H1 (cell line): ENCODE measurements around the gene GEN1. TPM values are rescaled to one million over a fixed set of nuclear protein-coding genes. Genes with fewer than 3 reads are reported as not detected.

Experiments used
- CTCF ChIA-PET: fragments of 300-600 bp; sonication (Branson Sonifier 250); formaldehyde crosslinking; loops from one replicate; lab custom pipeline; 2021; ENCODE audit not compliant: partially characterized antibody; lab: Charles Lee
- POLR2A ChIA-PET: fragments of 300-600 bp; sonication (Branson Sonifier 250); formaldehyde crosslinking; loops from one replicate; lab custom pipeline; 2021; ENCODE audit warnings: inconsistent platforms; ENCODE audit not compliant: partially characterized antibody; lab: Charles Lee
- DNase-seq, 2 experiments: peaks; one replicate each; pipeline versions ENCODE4 v3.0.0 to v3.0.0-alpha.2; 2010 to 2022; ENCODE audit warnings: low spot score in 2 of 2, low read depth in 1 of 2, mixed read lengths in 1 of 2
- FAIRE-seq: peaks from 2 replicates; lab custom pipeline; 2011; peaks lifted over from hg19 to GRCh38; lab: Jason Lieb, UNC
- H2AFZ ChIP-seq: 2 replicates; pipeline ENCODE4 v1.8.1; 2012; ENCODE audit warnings: low read length, inconsistent platforms
- H2AK5ac ChIP-seq: 2 replicates; pipeline ENCODE4 v1.6.1; 2013; ENCODE audit warnings: low read depth, low read length
- H2BK120ac ChIP-seq: replicated peaks from 2 replicates; pipeline ENCODE3; 2013; ENCODE audit warnings: low read depth, low read length, inconsistent platforms
- H2BK12ac ChIP-seq: 2 replicates; pipeline ENCODE4 v1.6.1; 2013; ENCODE audit warnings: low read depth, low read length
- H2BK15ac ChIP-seq: 2 replicates; pipeline ENCODE4 v1.6.1; 2013; ENCODE audit warnings: low read length
- H2BK20ac ChIP-seq: 2 replicates; pipeline ENCODE4 v1.6.1; 2013; ENCODE audit warnings: low read length
- H2BK5ac ChIP-seq: 2 replicates; pipeline ENCODE4 v1.6.1; 2013; ENCODE audit warnings: low read depth, low read length
- H3K14ac ChIP-seq: 2 replicates; pipeline ENCODE4 v1.6.1; 2013; ENCODE audit warnings: inconsistent platforms; ENCODE audit not compliant: insufficient read length
- H3K18ac ChIP-seq: 2 replicates; pipeline ENCODE4 v1.6.1; 2013; ENCODE audit warnings: low read length; ENCODE audit errors: extremely low read depth
- H3K23ac ChIP-seq: 2 replicates; pipeline ENCODE4 v1.6.1; 2013; ENCODE audit warnings: inconsistent platforms; ENCODE audit not compliant: insufficient read length
- H3K23me2 ChIP-seq: 2 replicates; pipeline ENCODE4 v1.6.1; 2013; ENCODE audit warnings: low read depth, low read length
- H3K27ac ChIP-seq: 2 replicates; pipeline ENCODE4 v1.6.1; 2011; ENCODE audit warnings: low read depth, low read length, inconsistent platforms
- H3K27me3 ChIP-seq, 4 experiments: replicated peaks in 1 of 4; 1 replicate in 1 of 4; 2 replicates in 3 of 4; pipeline versions ENCODE4 v1.6.1 to v1.8.1; 2011 to 2013; ENCODE audit warnings: low read length in 3 of 4, mild to moderate bottlenecking in 3 of 4, inconsistent platforms in 2 of 4, mixed read lengths in 2 of 4, moderate library complexity in 1 of 4; ENCODE audit not compliant: control insufficient read depth in 3 of 4, insufficient read depth in 3 of 4; ENCODE audit errors: extremely low read depth in 1 of 4
- H3K36me3 ChIP-seq, 4 experiments: 2 replicates each; pipeline versions ENCODE4 v1.6.1 to v1.8.1; 2011 to 2013; ENCODE audit warnings: mild to moderate bottlenecking in 4 of 4, low read length in 3 of 4, moderate library complexity in 2 of 4, control low read depth in 1 of 4, inconsistent platforms in 1 of 4; ENCODE audit not compliant: insufficient read depth in 4 of 4, control insufficient read depth in 2 of 4
- H3K4ac ChIP-seq: replicated peaks from 2 replicates; pipeline ENCODE3; 2013; ENCODE audit warnings: low read length, low read depth, mixed read lengths, inconsistent platforms; ENCODE audit not compliant: insufficient read length
- H3K4me1 ChIP-seq, 4 experiments: replicated peaks in 1 of 4; 1 replicate in 1 of 4; 2 replicates in 3 of 4; pipeline versions ENCODE4 v1.6.1 to v1.8.1; 2011 to 2013; ENCODE audit warnings: low read length in 3 of 4, inconsistent platforms in 2 of 4, mixed read lengths in 1 of 4; ENCODE audit not compliant: insufficient read depth in 4 of 4, control insufficient read depth in 3 of 4
- H3K4me2 ChIP-seq, 2 experiments: 2 replicates each; pipeline versions ENCODE4 v1.6.1 to v1.8.1; 2011 to 2013; ENCODE audit warnings: low read depth in 2 of 2, low read length in 2 of 2, control low read depth in 1 of 2, inconsistent platforms in 1 of 2, mild to moderate bottlenecking in 1 of 2; ENCODE audit not compliant: insufficient read depth in 1 of 2
- H3K4me3 ChIP-seq, 4 experiments: fragments of 200-600, 300-600 bp in 1 of 4; sonication (generic), shearing (Covaris generic), sonication (Bioruptor Twin) in 1 of 4; 2 replicates each; pipeline versions ENCODE4 v1.5.1 to v1.8.1; 2011 to 2016; ENCODE audit warnings: low read length in 4 of 4, low read depth in 3 of 4, control low read depth in 2 of 4, inconsistent platforms in 2 of 4, mild to moderate bottlenecking in 2 of 4, mixed read lengths in 1 of 4, moderate library complexity in 1 of 4; ENCODE audit not compliant: insufficient read depth in 2 of 4; ENCODE audit errors: extremely low read depth in 1 of 4
- H3K56ac ChIP-seq: replicated peaks from 2 replicates; pipeline ENCODE3; 2013; ENCODE audit warnings: low read depth, mild to moderate bottlenecking, mixed read lengths, low read length, inconsistent platforms; ENCODE audit not compliant: insufficient read length
- H3K79me1 ChIP-seq: 2 replicates; pipeline ENCODE4 v1.6.1; 2013; ENCODE audit warnings: low read depth, low read length, control low read depth
- H3K79me2 ChIP-seq, 2 experiments: 2 replicates each; pipeline versions ENCODE4 v1.6.1 to v1.8.1; 2012 to 2013; ENCODE audit warnings: low read length in 2 of 2, mild to moderate bottlenecking in 2 of 2, inconsistent platforms in 1 of 2; ENCODE audit not compliant: insufficient read depth in 2 of 2, control insufficient read depth in 1 of 2
- H3K9ac ChIP-seq, 4 experiments: replicated peaks in 1 of 4; 1 replicate in 1 of 4; 2 replicates in 3 of 4; pipeline versions ENCODE4 v1.6.1 to v1.8.1; 2011 to 2013; ENCODE audit warnings: low read depth in 3 of 4, low read length in 3 of 4, control low read depth in 2 of 4, mild to moderate bottlenecking in 2 of 4, moderate library complexity in 2 of 4, inconsistent platforms in 1 of 4; ENCODE audit errors: extremely low read depth in 1 of 4
- H3K9me3 ChIP-seq, 2 experiments: 2 replicates each; pipeline versions ENCODE4 v1.6.1 to v1.8.1; 2012 to 2013; ENCODE audit warnings: mild to moderate bottlenecking in 2 of 2, moderate library complexity in 2 of 2, control low read depth in 1 of 2, inconsistent platforms in 1 of 2, low read depth in 1 of 2, low read length in 1 of 2, mixed read lengths in 1 of 2; ENCODE audit not compliant: insufficient read depth in 2 of 2
- H4K20me1 ChIP-seq, 2 experiments: replicated peaks in 1 of 2; 2 replicates each; pipeline versions ENCODE3 to v1.8.1; 2011 to 2013; ENCODE audit warnings: inconsistent platforms in 2 of 2, low read length in 2 of 2, mild to moderate bottlenecking in 1 of 2; ENCODE audit not compliant: insufficient read depth in 2 of 2, control insufficient read depth in 1 of 2
- H4K5ac ChIP-seq: 2 replicates; pipeline ENCODE4 v1.6.1; 2013; ENCODE audit warnings: low read length, low read depth, mixed read lengths, inconsistent platforms; ENCODE audit not compliant: insufficient read length
- H4K8ac ChIP-seq: 2 replicates; pipeline ENCODE4 v1.8.0; 2013; ENCODE audit warnings: mild to moderate bottlenecking, moderate library complexity, low read length, inconsistent platforms; ENCODE audit not compliant: insufficient read depth; ENCODE audit errors: extremely low read depth
- H4K91ac ChIP-seq: replicated peaks from 2 replicates; pipeline ENCODE3; 2013; ENCODE audit warnings: low read length, mixed read lengths, inconsistent platforms; ENCODE audit not compliant: insufficient read length
- JUN ChIP-seq: IDR thresholded peaks from 2 replicates; pipeline ENCODE4 v1.6.1; 2011; ENCODE audit warnings: low read depth, mild to moderate bottlenecking, improper control_type of control experiment, low read length
- RFX5 ChIP-seq: IDR thresholded peaks from 2 replicates; pipeline ENCODE4 v1.6.1; 2011; ENCODE audit warnings: low read depth, low read length, improper control_type of control experiment, borderline replicate concordance
- WGBS, 2 experiments: shearing (Covaris generic) in 1 of 2; methylation state at CpG; one replicate each; pipeline versions ENCODE4 v1.1.6 to v1.1.7; 2013 to 2015; ENCODE audit warnings: low lambda C conversion rate in 2 of 2, mixed read lengths in 2 of 2, inconsistent platforms in 1 of 2, low coverage in 1 of 2, missing lambda C conversion rate in 1 of 2; ENCODE audit not compliant: insufficient replicate concordance in 2 of 2, insufficient coverage in 1 of 2, insufficient read length in 1 of 2; ENCODE audit errors: extremely low coverage in 1 of 2, missing lambda C conversion rate in 1 of 2; 5-methylcytosine and 5-hydroxymethylcytosine counted together
- polyA plus RNA-seq, 7 experiments: library from polyadenylated mRNA; depleted of rRNA in 3 of 7; stranded (reverse) in 5 of 7; unstranded in 2 of 7; fragments of >200 nt in 5 of 7; fragments of 200-250 nt in 2 of 7; gene quantifications; 1 replicate in 5 of 7; 2 replicates in 1 of 7; 4 replicates in 1 of 7; pipeline versions ENCODE4 v1.2.1 to v1.2.3, GENCODE V29; 2011 to 2013; ENCODE audit warnings: missing spikeins in 2 of 7, mixed read lengths in 2 of 7
- total RNA-seq: library from RNA; stranded (reverse); fragmentation: NEBNext Ultra II Directional; extraction: Animal tissue kit (Norgen Biotek cat#: 25700); gene quantifications from 2 replicates; pipeline ENCODE4 v1.2.1, GENCODE V29; 2021
- TF ChIP-seq, protein P1 (sequence below): IDR thresholded peaks from 2 replicates; pipeline ENCODE4 v1.6.1; 2012; ENCODE audit warnings: inconsistent platforms

GEN1 gene
- total and polyA plus RNA-seq, 2 of the 8 experiments (the other 6 are each of a cell fraction or from before 2014, with no cell fraction given): 6.9 to 19.2 TPM

DNA sequence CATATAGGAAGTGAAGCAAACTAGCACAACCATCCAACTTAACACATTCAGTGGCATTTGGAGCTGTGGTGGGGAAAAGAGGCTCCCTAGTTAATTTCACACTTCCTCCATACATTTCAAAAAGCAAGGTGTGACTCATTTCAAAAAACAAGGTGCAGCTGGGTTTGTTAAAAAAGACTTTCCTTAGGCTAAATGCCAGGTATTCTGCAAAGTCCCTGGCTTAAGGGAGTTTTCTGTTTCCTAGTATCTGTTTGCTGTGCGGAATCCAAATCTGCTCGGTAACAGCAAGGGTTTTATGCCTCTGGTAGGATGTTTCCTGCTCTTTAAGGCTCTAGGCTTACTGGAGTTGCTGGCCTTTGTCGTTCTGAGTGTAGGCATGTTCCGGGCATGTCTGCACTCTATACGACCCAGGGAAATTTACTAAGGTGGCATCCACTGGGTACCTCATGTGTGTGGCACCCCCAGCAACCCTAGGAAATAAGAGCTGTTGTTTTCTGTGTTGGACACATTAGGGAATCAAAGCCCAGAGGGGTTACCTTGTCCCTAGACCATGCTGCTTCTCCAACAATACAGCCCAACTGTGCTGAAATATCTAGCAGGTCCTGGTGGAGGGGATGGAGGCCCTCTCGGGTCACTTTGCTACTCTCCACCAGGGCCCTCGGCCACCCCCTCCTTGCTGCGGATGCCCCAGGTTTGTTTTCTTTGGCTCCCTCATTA lies 61.7 kb downstream of the GEN1 start:
- Histone ChIP-seq H4K8ac (no peak overlapping the region; the same call in 1 of the 2 replicates), H3K79me2 (no peaks in the 10 kb centered on the region), H3K36me3 (no peaks in the 10 kb centered on the region), H3K79me1 (no peaks in the 10 kb centered on the region), H3K9ac (no peak overlapping the region), H2AFZ (peak overlapping the region; percentile 89), H2BK120ac (peak overlapping the region; percentile 3), H3K23ac (no peak overlapping the region), H2BK12ac (no peak overlapping the region), H3K9me3 (no peaks in the 10 kb centered on the region), H3K27ac (no peak overlapping the region), H2BK5ac (peak overlapping the region; percentile 81; the same call in 1 of the 2 replicates), H3K56ac (no peak overlapping the region), H4K5ac (no peak overlapping the region), H3K14ac (no peak overlapping the region), H3K4me3 (no peak overlapping the region), H3K23me2 (no peaks in the 10 kb centered on the region; the same call in 1 of the 2 replicates), H3K27me3 (peaks cover 0 to 2% (median 0%) of the 10 kb centered on the region in 4 experiments; a peak in 1 of 7 replicates), H3K4me2 (no peak overlapping the region), H3K18ac (peak overlapping the region; percentile 68; the same call in 1 of the 2 replicates), H4K91ac (peak overlapping the region; percentile 7), H3K4me1 (peaks cover 0 to 8% (median 1%) of the 10 kb centered on the region in 4 experiments; a peak in 4 of 7 replicates), H2AK5ac (no peak overlapping the region), H3K4ac (peak overlapping the region; percentile 23), H2BK15ac (no peak overlapping the region), H2BK20ac (peak overlapping the region; percentile 43; the same call in 1 of the 2 replicates), H4K20me1 (no peaks in the 10 kb centered on the region)
- POLR2A ChIA-PET: no interaction called here
- WGBS, 2 experiments: 86% methylated on average over 8 of the region's 8 CpGs; no CpG with 5 or more reads in 1 of the 2 experiments
- DNase-seq (no peak), FAIRE-seq (no peak)
- CTCF ChIA-PET: interaction anchor here (0.5 to 4.2 kb wide), 6 partner anchors 10 to 334 kb away, joined by 3 to 17 read pairs (median 3); no protein-coding TSS in a partner anchor
- TF ChIP-seq RFX5 (0 out of 2 replicates have a peak, but pooled peaks have one; percentile 53), JUN (no peak)
- TF ChIP-seq, protein P1, sequence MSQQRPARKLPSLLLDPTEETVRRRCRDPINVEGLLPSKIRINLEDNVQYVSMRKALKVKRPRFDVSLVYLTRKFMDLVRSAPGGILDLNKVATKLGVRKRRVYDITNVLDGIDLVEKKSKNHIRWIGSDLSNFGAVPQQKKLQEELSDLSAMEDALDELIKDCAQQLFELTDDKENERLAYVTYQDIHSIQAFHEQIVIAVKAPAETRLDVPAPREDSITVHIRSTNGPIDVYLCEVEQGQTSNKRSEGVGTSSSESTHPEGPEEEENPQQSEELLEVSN: no peak
